Cardiac fibroblast (primary cell): ENCODE data around the gene TMEM86B.

ENCODE experiments used
- DNase-seq, 2 donors: peaks; one replicate each; pipeline versions ENCODE4 v3.0.0 to v3.0.0-alpha.2; 2010; ENCODE audit warnings: low read depth in 2 of 2
- H3K4me3 ChIP-seq, 2 donors: replicated peaks in 1 of 2; 1 replicate in 1 of 2; 2 replicates in 1 of 2; pipeline ENCODE4 v1.5.1; 2011; ENCODE audit warnings: low read depth in 2 of 2, low read length in 2 of 2, mild to moderate bottlenecking in 2 of 2, moderate library complexity in 1 of 2
- CTCF ChIP-seq: IDR thresholded peaks from one replicate; pipeline ENCODE4 v1.5.1; 2011; ENCODE audit warnings: low read depth, mild to moderate bottlenecking, low read length, inconsistent platforms

The TMEM86B gene

GRCh38 chr19:55228403-55229031 lies at the start of gene TMEM86B:
TSS of gene TMEM86B (minus strand) at chr19:55228763. CDS start at chr19:55228741, 22 bp downstream.
- DNase-seq = no peak
- TF ChIP-seq CTCF = no peak
- H3K4me3 ChIP-seq = no peak within 1 kb of the TSS

- DNase-seq = no peak
- H3K4me3 ChIP-seq = no peak overlapping the region
- no peak for TF ChIP-seq CTCF
Observed at GRCh38 chr19:55277494-55277893, 48.9 kb upstream of the TMEM86B start.

GRCh38 chr19:55276720-55277430 lies 48.3 kb upstream of the TMEM86B start:
- H3K4me3 ChIP-seq = no peak overlapping the region
- TF ChIP-seq CTCF = no peak
- DNase-seq = no peak

- H3K4me3 ChIP-seq = no peak overlapping the region
- DNase-seq = no peak
- TF ChIP-seq CTCF = no peak
Observed at GRCh38 chr19:55275851-55276719, 47.5 kb upstream of the TMEM86B start.

- TF ChIP-seq CTCF = no peak
- H3K4me3 ChIP-seq = no peak overlapping the region
- DNase-seq = no peak
Observed at GRCh38 chr19:55273978-55274707, 45.6 kb upstream of the TMEM86B start.

GRCh38 chr19:55272142-55272541 lies 43.6 kb upstream of the TMEM86B start:
- no peak overlapping the region for H3K4me3 ChIP-seq
- TF ChIP-seq CTCF = no peak
- DNase-seq = no peak
